HG03342 (cell line): ENCODE measurements around the gene CYP46A1.

ENCODE experiments used
- ATAC-seq: cut with Tn5 transposase; IDR thresholded peaks from one replicate; pipeline ENCODE4 v1.9.1; 2021; ENCODE audit warnings: mild to moderate bottlenecking, moderate library complexity; ENCODE audit not compliant: unreplicated experiment

Gene CYP46A1

GRCh38 chr14:99686557-99687283 is 2.6 kb downstream of the CYP46A1 start:
- no peak for ATAC-seq

- no peak for ATAC-seq
Measured at GRCh38 chr14:99687284-99688209, 3.4 kb downstream of the CYP46A1 start.

- ATAC-seq, result no peak
Measured at GRCh38 chr14:99688210-99688581, 4.1 kb downstream of the CYP46A1 start.

- no peak for ATAC-seq
Measured at GRCh38 chr14:99688629-99689028, 4.5 kb downstream of the CYP46A1 start.

GRCh38 chr14:99689266-99690236 is 5.5 kb downstream of the CYP46A1 start:
- no peak for ATAC-seq

DNA sequence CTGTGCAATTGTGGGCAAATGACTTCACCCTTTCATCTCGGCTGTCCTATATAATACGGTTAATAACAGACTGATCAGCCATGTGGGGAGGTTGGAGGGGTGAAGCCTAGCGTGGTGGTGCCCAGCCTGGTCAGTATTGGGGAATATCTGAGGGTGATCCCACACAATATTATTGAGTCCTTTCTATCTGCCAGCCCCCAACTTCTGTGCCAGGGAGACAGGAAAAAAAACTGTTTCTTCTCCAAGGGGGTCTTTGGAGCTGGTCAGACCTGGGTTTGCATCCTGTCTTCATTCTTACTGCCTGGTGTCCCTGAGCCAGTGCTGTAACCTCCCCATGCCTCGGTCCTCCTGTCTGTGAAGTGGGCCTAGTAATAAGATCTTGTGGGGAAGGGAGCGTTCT is 6.5 kb downstream of the CYP46A1 start:
- ATAC-seq, result no peak

DNA sequence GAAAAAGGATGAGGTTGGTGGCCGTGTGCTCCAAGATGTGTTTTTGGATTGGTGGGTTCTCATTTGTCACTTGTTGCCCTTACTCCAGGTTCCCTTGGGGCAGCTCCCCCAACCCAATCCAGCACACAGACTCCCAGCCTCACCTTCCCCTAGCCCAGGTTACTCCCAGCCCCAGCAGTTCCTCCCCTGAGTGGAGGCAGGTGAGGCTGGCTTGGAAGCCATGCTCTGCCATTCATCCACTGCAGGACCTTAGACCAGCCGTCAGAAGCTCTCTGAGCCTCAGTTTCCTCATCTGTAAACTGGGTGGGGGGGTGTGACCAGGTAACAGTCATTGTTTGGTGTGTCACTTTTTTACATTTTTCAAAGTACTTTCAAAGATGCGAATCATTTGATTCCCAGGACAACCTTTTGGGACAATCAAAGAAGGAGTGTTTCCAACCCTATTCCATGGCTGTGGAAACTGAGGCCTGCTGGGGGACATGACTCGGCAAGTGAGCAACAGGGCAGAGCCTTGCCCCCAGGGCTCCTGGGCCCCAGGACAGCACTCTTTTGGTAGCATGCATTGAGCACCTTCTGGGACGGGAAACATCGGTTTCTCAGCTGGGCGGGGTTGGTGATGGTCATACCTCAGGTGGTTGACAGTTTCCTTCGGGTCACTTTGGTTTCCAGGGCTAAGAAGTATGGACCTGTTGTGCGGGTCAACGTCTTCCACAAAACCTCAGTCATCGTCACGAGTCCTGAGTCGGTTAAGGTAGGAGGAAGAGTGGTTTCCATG is 7.2 kb downstream of the CYP46A1 start:
- no peak for ATAC-seq

DNA sequence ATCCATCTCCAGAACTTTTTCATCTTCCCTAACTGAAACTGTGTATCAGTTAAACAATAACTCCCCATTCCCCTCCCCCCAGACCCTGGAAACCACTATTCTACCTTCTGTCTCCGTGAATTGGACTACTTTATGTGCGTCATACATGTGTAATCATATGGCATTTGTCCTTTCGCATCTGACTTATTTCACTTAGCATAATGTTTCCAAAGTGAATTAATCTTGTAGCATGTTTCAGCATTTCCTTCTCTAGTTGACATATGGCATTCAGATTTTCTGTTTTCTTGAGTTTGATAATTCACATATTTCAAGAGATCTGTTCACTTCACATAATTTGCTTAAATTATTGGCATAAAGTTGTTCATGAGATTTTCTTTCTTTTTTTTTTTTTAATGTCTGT is 9.8 kb downstream of the CYP46A1 start:
- ATAC-seq, result no peak

DNA sequence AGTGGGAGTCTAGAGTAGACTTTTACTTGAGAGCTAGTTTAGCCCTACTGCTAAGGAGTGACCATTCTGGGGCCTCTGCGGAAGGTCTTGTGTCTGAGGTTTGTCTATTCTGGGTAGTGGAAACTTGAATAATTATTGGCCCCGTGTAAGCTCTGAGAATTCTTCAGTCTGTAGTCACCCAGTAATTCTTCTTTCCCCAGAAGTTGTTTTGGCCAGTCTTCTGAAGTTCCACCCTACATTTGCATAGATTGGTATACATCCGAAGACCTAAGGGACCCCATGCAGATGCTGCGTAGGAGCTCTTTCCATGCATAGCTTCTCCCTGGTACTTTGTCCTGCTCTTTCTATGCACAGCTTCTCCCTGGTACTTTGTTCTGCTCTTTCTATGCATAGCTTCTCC is 12.8 kb downstream of the CYP46A1 start:
- no peak for ATAC-seq

DNA sequence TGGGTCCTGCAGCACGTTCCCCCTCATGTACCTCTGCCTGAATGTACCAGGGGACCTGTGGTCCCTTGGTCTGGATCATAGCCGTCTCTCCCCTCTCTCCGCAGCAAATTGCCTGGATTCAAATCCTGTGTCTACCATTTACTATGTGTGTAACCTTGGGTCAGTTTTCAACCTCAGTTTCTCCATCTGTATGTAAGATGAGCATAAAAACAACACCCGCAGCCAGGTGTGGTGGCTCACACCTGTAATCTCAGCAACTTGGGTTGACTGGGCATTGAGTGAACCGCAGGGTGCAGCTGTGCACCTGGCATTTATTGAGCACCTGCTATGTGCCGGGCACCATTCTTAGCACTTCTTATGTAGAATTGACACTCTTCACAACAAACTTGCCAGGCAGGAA is 14.1 kb downstream of the CYP46A1 start:
- ATAC-seq, result no peak

DNA sequence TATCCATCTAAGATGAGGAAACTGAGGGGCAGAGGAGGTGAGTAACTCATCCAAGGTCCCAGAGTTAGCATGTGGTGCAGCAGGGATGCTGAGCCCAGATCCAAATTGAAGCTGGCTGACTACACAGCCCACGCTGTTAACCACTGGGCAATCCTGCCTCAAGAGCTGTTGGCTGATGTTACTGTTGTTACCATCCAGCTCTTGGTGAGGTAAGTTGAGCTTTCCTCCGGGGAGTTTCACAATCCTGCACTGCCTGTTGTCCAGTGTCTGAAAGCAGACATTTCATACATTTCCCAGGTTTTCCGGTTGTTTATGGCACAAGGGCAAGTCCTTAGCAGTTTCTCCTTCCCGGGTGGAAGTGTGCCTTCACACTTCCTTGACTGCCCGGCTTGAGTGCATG is 14.5 kb downstream of the CYP46A1 start:
- no peak for ATAC-seq

DNA sequence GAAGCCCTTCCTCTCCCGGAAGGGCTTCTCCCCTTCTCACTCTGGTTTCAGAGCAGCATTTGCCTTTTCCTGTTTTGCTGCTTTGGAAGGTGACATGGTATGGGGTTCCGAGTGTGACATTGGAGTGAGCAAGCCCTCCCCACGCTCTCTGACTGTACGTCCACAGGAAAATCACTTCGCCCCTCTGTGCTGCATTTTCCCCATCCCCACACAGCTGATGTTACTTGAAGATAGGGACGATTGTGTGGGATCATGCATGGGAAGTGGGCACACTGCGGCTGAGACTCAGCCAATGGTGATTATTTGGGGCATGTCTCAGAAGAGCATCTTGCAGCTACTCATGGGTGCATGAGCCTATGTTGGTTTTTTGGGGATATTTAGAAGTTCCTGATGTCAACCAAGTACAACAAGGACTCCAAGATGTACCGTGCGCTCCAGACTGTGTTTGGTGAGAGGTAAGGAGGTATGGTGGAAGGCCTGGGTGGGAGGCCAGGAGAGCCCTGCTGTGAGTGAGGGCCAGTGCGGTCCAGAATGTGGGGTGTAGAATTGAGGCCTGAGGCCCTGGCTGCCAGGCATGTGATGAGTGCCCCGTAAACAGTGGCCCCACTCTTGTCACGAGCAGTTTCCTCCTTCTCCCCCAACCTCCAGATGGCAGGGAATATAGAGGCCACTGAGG is 15.1 kb downstream of the CYP46A1 start:
- ATAC-seq, result no peak

DNA sequence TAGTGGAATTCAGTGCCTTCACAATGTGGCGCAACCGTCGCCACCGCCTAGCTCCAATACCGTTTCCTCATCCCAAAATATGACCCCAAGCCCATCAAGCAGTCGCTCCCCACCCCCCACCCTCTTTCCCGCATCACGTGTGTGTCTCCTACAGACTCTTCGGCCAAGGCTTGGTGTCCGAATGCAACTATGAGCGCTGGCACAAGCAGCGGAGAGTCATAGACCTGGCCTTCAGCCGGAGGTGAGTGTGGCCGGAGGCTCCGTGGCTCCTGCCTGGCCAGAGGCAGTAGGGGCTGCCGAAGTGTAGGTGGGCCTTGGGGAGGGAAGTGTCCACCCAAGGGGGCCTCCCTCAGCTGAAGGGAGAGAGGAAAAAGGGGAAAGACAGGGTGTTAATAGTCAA is 15.8 kb downstream of the CYP46A1 start:
- ATAC-seq, result no peak

- ATAC-seq, result no peak
Measured at GRCh38 chr14:99700379-99700778, 16.3 kb downstream of the CYP46A1 start.

- no peak for ATAC-seq
Measured at GRCh38 chr14:99701260-99701659, 17.2 kb downstream of the CYP46A1 start.

DNA sequence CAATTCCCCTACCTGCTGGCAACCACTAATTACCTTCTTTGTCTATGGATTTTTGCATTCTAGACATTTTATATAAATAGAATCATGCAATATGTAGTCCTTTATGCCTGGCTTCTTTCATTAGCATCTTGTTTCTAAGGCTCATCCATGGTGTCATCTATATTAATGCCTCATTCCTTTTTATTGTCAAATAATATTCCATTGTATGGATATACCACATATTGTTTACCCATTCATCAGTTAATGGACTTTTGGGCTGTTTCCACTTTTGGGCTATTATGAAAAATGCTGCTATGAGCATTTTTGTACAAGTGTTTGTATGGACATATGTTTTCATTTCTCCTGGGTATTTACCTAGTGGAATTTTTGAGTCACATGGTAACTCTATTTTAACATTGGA is 18.0 kb downstream of the CYP46A1 start:
- no peak for ATAC-seq

GRCh38 chr14:99703381-99703780 is 19.3 kb downstream of the CYP46A1 start:
- ATAC-seq, result no peak

DNA sequence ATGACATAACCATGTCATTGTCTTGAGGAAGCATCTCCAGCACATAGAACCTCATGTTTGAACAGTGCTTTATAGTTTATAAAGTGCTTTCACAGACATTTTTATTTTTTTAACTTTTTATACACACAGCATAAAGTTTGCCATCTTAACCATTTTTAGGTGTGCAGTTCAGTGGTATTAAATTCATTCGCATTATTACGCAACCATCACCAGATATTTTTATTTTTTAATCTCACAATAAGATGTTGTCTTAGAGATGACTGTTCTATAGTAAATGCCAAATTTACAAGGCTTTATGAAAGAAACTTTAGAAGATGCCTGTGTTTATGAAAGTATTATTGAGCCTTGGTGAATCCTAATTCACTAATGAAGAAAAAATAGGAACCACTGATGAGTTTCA is 19.9 kb downstream of the CYP46A1 start:
- no peak for ATAC-seq

GRCh38 chr14:99706107-99706900 is 22.2 kb downstream of the CYP46A1 start:
- no peak for ATAC-seq
